Measurements from ENCODE around the gene TMEM214. TPM values are rescaled to one million over a fixed set of nuclear protein-coding genes. Genes with fewer than 3 reads are reported as not detected.

Gene TMEM214
- total RNA-seq, 2 donors from 2014 or later = 21.0 to 41.0 TPM

DNA sequence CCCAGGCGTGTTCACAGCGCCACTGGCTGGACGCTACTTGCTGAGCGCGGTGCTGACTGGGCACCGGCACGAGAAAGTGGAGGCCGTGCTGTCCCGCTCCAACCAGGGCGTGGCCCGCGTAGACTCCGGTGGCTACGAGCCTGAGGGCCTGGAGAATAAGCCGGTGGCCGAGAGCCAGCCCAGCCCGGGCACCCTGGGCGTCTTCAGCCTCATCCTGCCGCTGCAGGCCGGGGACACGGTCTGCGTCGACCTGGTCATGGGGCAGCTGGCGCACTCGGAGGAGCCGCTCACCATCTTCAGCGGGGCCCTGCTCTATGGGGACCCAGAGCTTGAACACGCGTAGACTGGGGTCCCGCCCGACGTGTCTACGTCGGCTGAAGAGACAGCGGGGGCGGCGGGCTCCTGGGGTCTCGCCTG is 52.9 kb downstream of the TMEM214 start:
- Histone ChIP-seq H3K4me1 (peaks cover 0 to 42% of the 10 kb centered on the region in 2 donors), H3K4me3 (peak overlapping the region; percentile 54 to 74), H3K27ac (peak overlapping the region; percentile 93 to 98), H3K27me3 (no peaks in the 10 kb centered on the region), H3K9me3 (no peaks in the 10 kb centered on the region), H3K36me3 (no peaks in the 10 kb centered on the region)
- TF ChIP-seq, protein P1, sequence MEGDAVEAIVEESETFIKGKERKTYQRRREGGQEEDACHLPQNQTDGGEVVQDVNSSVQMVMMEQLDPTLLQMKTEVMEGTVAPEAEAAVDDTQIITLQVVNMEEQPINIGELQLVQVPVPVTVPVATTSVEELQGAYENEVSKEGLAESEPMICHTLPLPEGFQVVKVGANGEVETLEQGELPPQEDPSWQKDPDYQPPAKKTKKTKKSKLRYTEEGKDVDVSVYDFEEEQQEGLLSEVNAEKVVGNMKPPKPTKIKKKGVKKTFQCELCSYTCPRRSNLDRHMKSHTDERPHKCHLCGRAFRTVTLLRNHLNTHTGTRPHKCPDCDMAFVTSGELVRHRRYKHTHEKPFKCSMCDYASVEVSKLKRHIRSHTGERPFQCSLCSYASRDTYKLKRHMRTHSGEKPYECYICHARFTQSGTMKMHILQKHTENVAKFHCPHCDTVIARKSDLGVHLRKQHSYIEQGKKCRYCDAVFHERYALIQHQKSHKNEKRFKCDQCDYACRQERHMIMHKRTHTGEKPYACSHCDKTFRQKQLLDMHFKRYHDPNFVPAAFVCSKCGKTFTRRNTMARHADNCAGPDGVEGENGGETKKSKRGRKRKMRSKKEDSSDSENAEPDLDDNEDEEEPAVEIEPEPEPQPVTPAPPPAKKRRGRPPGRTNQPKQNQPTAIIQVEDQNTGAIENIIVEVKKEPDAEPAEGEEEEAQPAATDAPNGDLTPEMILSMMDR (IDR thresholded peaks at IDR 0.05) = peak; percentile 55 to 75
- peak; percentile 88 for DNase-seq (ENCODE audit: low spot score)

DNA sequence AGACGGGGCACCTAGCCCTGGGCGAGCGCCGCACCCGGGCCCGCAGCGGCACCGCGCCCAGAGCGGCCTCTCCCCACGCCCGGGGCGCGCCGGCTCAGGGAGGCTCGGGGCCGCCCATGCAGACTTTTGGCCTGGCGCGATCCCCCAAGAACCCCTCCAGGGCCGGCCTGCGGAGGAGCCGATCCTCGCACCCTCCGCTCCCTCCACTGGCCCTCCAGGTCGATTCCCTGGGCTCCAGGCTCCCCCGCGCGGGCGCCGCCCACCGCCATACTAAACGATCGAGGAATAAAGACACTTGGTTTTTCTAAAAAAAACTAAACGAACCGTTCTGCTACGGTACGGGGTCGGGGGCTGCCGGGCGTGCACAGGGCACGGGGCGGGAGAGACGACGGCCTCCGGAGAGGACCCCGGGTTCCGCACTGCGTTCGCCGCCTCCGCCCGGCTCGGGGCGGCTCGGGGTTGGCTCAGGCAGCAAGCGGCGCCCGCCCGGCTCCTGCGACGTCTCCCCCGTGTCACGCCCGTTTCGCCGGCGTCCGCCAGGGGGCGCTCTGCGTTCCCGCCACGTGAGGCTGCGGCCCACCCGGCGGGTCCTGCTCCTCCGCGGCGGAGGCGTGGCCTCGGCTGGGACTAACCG is 53.4 kb downstream of the TMEM214 start:
- Histone ChIP-seq H3K4me1 (peaks cover 0 to 37% of the 10 kb centered on the region in 2 donors), H3K9me3 (no peaks in the 10 kb centered on the region), H3K4me3 (peak overlapping the region; percentile 54 to 74), H3K27me3 (no peaks in the 10 kb centered on the region), H3K27ac (peak overlapping the region; percentile 93 to 98), H3K36me3 (no peaks in the 10 kb centered on the region)
- DNase-seq (ENCODE audit: low spot score) = peak; percentile 94
- TF ChIP-seq, protein P1 (IDR thresholded peaks at IDR 0.05) = peak; percentile 96

GRCh38 chr2:27086724-27087593 is 54.2 kb downstream of the TMEM214 start, which contains the start of gene KHK:
KHK (plus strand) TSS chr2:27086772; CDS start chr2:27087260, 488 bp downstream.
- H3K4me1 ChIP-seq = peaks cover 0 to 30% of the 10 kb centered on the region in 2 donors
- TF ChIP-seq, protein P1 (IDR thresholded peaks at IDR 0.05) = no peak
- peak; percentile 74 for DNase-seq (ENCODE audit: low spot score)
- no peaks in the 10 kb centered on the region for H3K27me3 ChIP-seq
- H3K4me3 ChIP-seq = peak within 1 kb of the TSS; percentile 54 to 74
- no peaks in the 10 kb centered on the region for H3K36me3 ChIP-seq
- no peaks in the 10 kb centered on the region for H3K9me3 ChIP-seq
- H3K27ac ChIP-seq = peak within 1 kb of the TSS; percentile 93 to 98

- Histone ChIP-seq H3K36me3 (no peaks in the 10 kb centered on the region), H3K4me3 (no peak overlapping the region), H3K9me3 (no peaks in the 10 kb centered on the region), H3K27me3 (no peaks in the 10 kb centered on the region), H3K27ac (no peak overlapping the region), H3K4me1 (peaks cover 0 to 20% of the 10 kb centered on the region in 2 donors)
- TF ChIP-seq, protein P1 (IDR thresholded peaks at IDR 0.05) = no peak
- DNase-seq (ENCODE audit: low spot score) = no peak
These were observed 55.2 kb downstream of the TMEM214 start for GRCh38 chr2:27087823-27088410.

DNA sequence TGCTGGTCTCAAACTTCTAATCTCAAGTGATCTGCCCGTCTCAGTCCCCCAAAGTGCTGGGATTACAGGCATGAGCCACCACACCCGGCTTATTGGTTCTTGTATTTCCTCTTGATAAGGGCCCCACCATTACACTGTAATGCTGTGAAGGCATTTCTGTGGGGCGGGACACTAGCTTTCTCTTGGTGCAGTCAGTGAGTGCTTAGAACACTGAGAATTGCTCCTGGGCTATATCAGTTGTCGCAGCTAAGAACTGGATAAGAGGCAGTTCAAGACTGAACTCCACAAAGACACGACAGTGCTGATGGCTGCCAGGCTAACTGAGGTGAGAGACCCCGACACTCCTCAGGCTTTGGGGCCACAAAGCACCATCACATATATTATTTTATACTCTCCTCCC is 55.9 kb downstream of the TMEM214 start:
- H3K27ac ChIP-seq = no peak overlapping the region
- no peaks in the 10 kb centered on the region for H3K9me3 ChIP-seq
- no peak overlapping the region for H3K4me3 ChIP-seq
- no peak for DNase-seq (ENCODE audit: low spot score)
- TF ChIP-seq, protein P1 (IDR thresholded peaks at IDR 0.05) = no peak
- no peaks in the 10 kb centered on the region for H3K27me3 ChIP-seq
- H3K36me3 ChIP-seq = no peaks in the 10 kb centered on the region
- H3K4me1 ChIP-seq = peaks cover 0 to 20% of the 10 kb centered on the region in 2 donors
